Measurements from ENCODE around the gene LSAMP. TPM values are rescaled to one million over a fixed set of nuclear protein-coding genes. Genes with fewer than 3 reads are reported as not detected.

The LSAMP gene
- total and polyA plus RNA-seq, 2 of the 8 experiments (the other 6 are each of a cell fraction or from before 2014, with no cell fraction given) = 1.8 to 5.7 TPM

GRCh38 chr3:115989684-115990421 is 455.4 kb downstream of the LSAMP start (continued):
- no peak for TF ChIP-seq ATF2 (IDR thresholded peaks at IDR 0.05; ENCODE audit: low read length)
- no peak for TF ChIP-seq CHD1 (IDR thresholded peaks at IDR 0.05; ENCODE audit: low read depth, low read length)
- TF ChIP-seq YY1 (IDR thresholded peaks at IDR 0.05; ENCODE audit: low read depth, low read length) = no peak
- TF ChIP-seq CHD7 (IDR thresholded peaks at IDR 0.05; ENCODE audit: insufficient replicate concordance, low read length) = no peak

Measured in H1 (cell line).